Stimulated activated CD4-positive, alpha-beta T cell treated with anti-CD3 and anti-CD28 coated beads, Interleukin-15, amount 100 ng/mL, for 48 hours (primary cell): ENCODE results near the gene KRTAP23-1.

Experiments
- DNase-seq, 2 donors: peaks; one replicate each; pipeline ENCODE4 v3.0.0-alpha.2; 2020; ENCODE audit warnings: low read depth in 2 of 2

KRTAP23-1 gene

DNA sequence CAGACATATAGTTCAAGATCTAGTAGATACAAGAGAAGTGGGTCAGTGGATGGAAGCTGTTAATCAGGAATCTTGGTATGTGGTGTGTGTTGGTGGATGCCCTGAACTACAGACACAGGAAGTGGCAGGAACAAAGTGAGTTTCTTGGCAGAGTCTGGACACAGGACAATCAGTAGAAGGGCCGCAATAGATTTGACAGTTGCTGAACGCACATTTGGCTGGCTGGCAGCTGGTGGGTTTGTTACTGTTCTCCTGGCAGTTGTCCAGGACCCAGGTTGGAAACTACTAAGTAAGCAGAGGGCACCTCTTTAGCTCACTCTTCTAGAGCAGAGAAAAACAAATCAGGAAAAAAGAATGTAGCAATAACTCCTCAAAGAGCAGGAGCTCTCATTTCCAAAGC is 41.5 kb downstream of the KRTAP23-1 start:
- DNase-seq, result no peak

- DNase-seq, result no peak
Measured at GRCh38 chr21:30305136-30305535, 43.3 kb downstream of the KRTAP23-1 start.
